K562 (cell line): ENCODE results near the gene IDH2. TPM values are rescaled to one million over a fixed set of nuclear protein-coding genes. Genes with fewer than 3 reads are reported as not detected.

Experiments used
- ATAC-seq: fragments of 200-7000 bp; cut with Tn5 transposase; 3 replicates; pipeline ENCODE4 v1.9.1; 2020; ENCODE audit warnings: moderate library complexity
- BruUV-seq: library from RNA; stranded (reverse); fragments of 400-500 nt; replicated peaks from 2 replicates; lab custom pipeline; 2021; lab: Mats Ljungman, UMichigan
- CTCF ChIA-PET: fragments of 300-600 bp; formaldehyde crosslinking; extraction: SDS; loops from one replicate; lab custom pipeline; 2021; ENCODE audit warnings: low intra/inter-chr PET ratio; lab: Yijun Ruan, JAX
- POLR2A ChIA-PET: fragments of 300-600, 350-650 bp; sonication (Branson Sonifier 250); formaldehyde crosslinking; extraction: SDS; loops from one replicate; lab custom pipeline; 2021; ENCODE audit warnings: antibody characterized with exemption, inconsistent platforms; lab: Yijun Ruan, JAX
- DNase-seq, 4 experiments: peaks; one replicate each; pipeline versions ENCODE4 v3.0.0 to v3.0.0-alpha.2; 2011 to 2018; ENCODE audit warnings: low spot score in 3 of 4, mixed read lengths in 3 of 4; ENCODE audit errors: extremely low read depth in 1 of 4
- FAIRE-seq: peaks from 2 replicates; lab custom pipeline; 2011; peaks lifted over from hg19 to GRCh38; lab: Jason Lieb, UNC
- H2AFZ ChIP-seq: 2 replicates; pipeline ENCODE4 v1.6.0; 2011; ENCODE audit warnings: low read depth, low read length, control low read depth, inconsistent platforms
- H3K27ac ChIP-seq: fragments of 200-600 bp; 3 replicates; pipeline ENCODE4 v1.8.0; 2011; ENCODE audit warnings: low read depth, mild to moderate bottlenecking, control low read depth, inconsistent platforms, low read length, moderate library complexity, mixed read lengths; ENCODE audit errors: extremely low read depth
- H3K27me3 ChIP-seq, 2 experiments: fragments of 300-600 bp in 1 of 2; 2 replicates in 1 of 2; 3 replicates in 1 of 2; pipeline versions ENCODE4 v1.6.0 to v1.8.0; 2011; ENCODE audit warnings: inconsistent platforms in 2 of 2, low read length in 2 of 2, mild to moderate bottlenecking in 1 of 2, mixed read lengths in 1 of 2, moderate library complexity in 1 of 2; ENCODE audit not compliant: control insufficient read depth in 2 of 2, insufficient read depth in 2 of 2
- H3K36me3 ChIP-seq: fragments of 300-600 bp; 3 replicates; pipeline ENCODE4 v1.8.0; 2011; ENCODE audit warnings: mild to moderate bottlenecking, low read length, inconsistent platforms; ENCODE audit not compliant: control insufficient read depth, insufficient read depth
- H3K4me1 ChIP-seq, 2 experiments: fragments of 200-600 bp in 1 of 2; replicated peaks in 1 of 2; 2 replicates in 1 of 2; 3 replicates in 1 of 2; pipeline versions ENCODE4 v1.5.1 to v1.8.0; 2011; ENCODE audit warnings: inconsistent platforms in 2 of 2, low read length in 2 of 2, mild to moderate bottlenecking in 1 of 2, mixed read lengths in 1 of 2, moderate library complexity in 1 of 2; ENCODE audit not compliant: control insufficient read depth in 2 of 2, insufficient read depth in 2 of 2
- H3K4me2 ChIP-seq: 2 replicates; pipeline ENCODE4 v1.6.1; 2011; ENCODE audit warnings: low read length, control low read depth, inconsistent platforms, mixed read lengths; ENCODE audit not compliant: insufficient read depth
- H3K4me3 ChIP-seq: fragments of 200-600 bp; sonication (generic), shearing (Covaris generic); 2 replicates; pipeline ENCODE4 v1.5.1; 2016; ENCODE audit warnings: control low read depth, inconsistent platforms
- H3K79me2 ChIP-seq: fragments of 200-600 bp; 3 replicates; pipeline ENCODE4 v1.8.0; 2011; ENCODE audit warnings: low read length, inconsistent platforms; ENCODE audit not compliant: control insufficient read depth, insufficient read depth
- H3K9ac ChIP-seq, 2 experiments: 2 replicates each; pipeline versions ENCODE4 v1.6.0 to v1.6.1; 2011; ENCODE audit warnings: low read depth in 2 of 2, low read length in 2 of 2, control low read depth in 1 of 2, inconsistent platforms in 1 of 2, mild to moderate bottlenecking in 1 of 2, mixed read lengths in 1 of 2; ENCODE audit not compliant: insufficient read depth in 1 of 2
- H3K9me1 ChIP-seq: one replicate; pipeline ENCODE4 v1.6.0; 2011; ENCODE audit warnings: inconsistent platforms, mild to moderate bottlenecking, low read length, moderate library complexity; ENCODE audit not compliant: control insufficient read depth, insufficient read depth
- H3K9me3 ChIP-seq: replicated peaks from 2 replicates; pipeline ENCODE4 v1.5.1; 2011; ENCODE audit warnings: low read depth, low read length, inconsistent platforms; ENCODE audit not compliant: control insufficient read depth, insufficient read depth
- H4K20me1 ChIP-seq: replicated peaks from 2 replicates; pipeline ENCODE4 v1.6.1; 2011; ENCODE audit warnings: low read length, inconsistent platforms, mixed read lengths; ENCODE audit not compliant: control insufficient read depth, insufficient read depth
- ATF3 ChIP-seq, 2 experiments: fragments of 450-650 bp in 1 of 2; sonication (generic) in 1 of 2; formaldehyde crosslinking in 1 of 2; IDR thresholded peaks in 1 of 2; conservative IDR thresholded peaks in 1 of 2; 2 replicates each; pipeline versions ENCODE4 v1.6.1 to v1.8.1; 2016 to 2023; ENCODE audit warnings: mild to moderate bottlenecking in 2 of 2, moderate library complexity in 2 of 2, inconsistent platforms in 1 of 2, missing genetic modification reagents in 1 of 2
- CCNT2 ChIP-seq: IDR thresholded peaks from 2 replicates; pipeline ENCODE4 v1.6.1; 2011; ENCODE audit warnings: borderline replicate concordance, low read depth, mild to moderate bottlenecking, moderate library complexity, mixed read lengths, low read length; ENCODE audit not compliant: insufficient read length; ENCODE audit errors: extremely low read depth
- CHD4 ChIP-seq: fragments of 200-600 bp; sonication (generic); IDR thresholded peaks from 3 replicates; pipeline ENCODE4 v1.6.1; 2012; ENCODE audit warnings: low read depth, mild to moderate bottlenecking, mixed read lengths, low read length, inconsistent platforms; ENCODE audit not compliant: insufficient read depth, insufficient replicate concordance, poor library complexity, severe bottlenecking
- ETS1 ChIP-seq: conservative IDR thresholded peaks from 2 replicates; pipeline ENCODE4 v1.6.1; 2011; ENCODE audit warnings: low read depth, mild to moderate bottlenecking, low read length; ENCODE audit not compliant: control insufficient read depth
- MTA2 ChIP-seq: fragments of 450-650 bp; IDR thresholded peaks from 2 replicates; pipeline ENCODE4 v1.6.1; 2016; ENCODE audit warnings: low read depth
- RBM25 ChIP-seq: fragments of 200-400 bp; formaldehyde crosslinking; IDR thresholded peaks from 2 replicates; pipeline ENCODE4 v1.6.1; 2018; ENCODE audit warnings: low read length, low read depth, moderate library complexity; ENCODE audit not compliant: severe bottlenecking
- SP1 ChIP-seq: sonication (generic); formaldehyde crosslinking; IDR thresholded peaks from 2 replicates; pipeline ENCODE4 v1.8.1; 2022; ENCODE audit warnings: mild to moderate bottlenecking, missing genetic modification reagents
- UBTF ChIP-seq, 2 experiments: IDR thresholded peaks; 2 replicates each; pipeline ENCODE4 v1.6.1; 2012; ENCODE audit warnings: improper control_type of control experiment in 2 of 2, low read depth in 2 of 2, low read length in 2 of 2, borderline replicate concordance in 1 of 2
- ZBTB34 ChIP-seq: fragments of 250-450 bp; sonication (Bioruptor Pico); IDR thresholded peaks from 2 replicates; pipeline ENCODE4 v1.8.0; 2021; ENCODE audit warnings: mild to moderate bottlenecking, moderate library complexity
- ZNF740 ChIP-seq, 3 experiments: fragments of 200-800 bp in 1 of 3; sonication (Bioruptor generic) in 1 of 3; sonication (generic) in 1 of 3; formaldehyde crosslinking in 1 of 3; IDR thresholded peaks; 2 replicates each; pipeline versions ENCODE4 v1.6.1 to v1.8.0; 2016 to 2022; ENCODE audit warnings: mild to moderate bottlenecking in 2 of 3, missing compliant biosample characterization in 2 of 3, missing genetic modification characterization in 2 of 3, missing genetic modification reagents in 1 of 3
- WGBS: fragments of 100-300 bp; shearing (Covaris generic); methylation state at CpG from one replicate; pipeline ENCODE4 v1.1.6; 2016; ENCODE audit warnings: low coverage, mixed read lengths; ENCODE audit not compliant: insufficient coverage; ENCODE audit errors: missing lambda C conversion rate; 5-methylcytosine and 5-hydroxymethylcytosine counted together
- in situ Hi-C: fragments of 300-500 bp; cut with MboI; formaldehyde crosslinking; loops from 4 replicates; pipeline ENCODE4 v1.15.0; 2018; ENCODE audit warnings: inconsistent platforms, mixed read lengths
- intact Hi-C: fragments of 100-400 bp; cut with micrococcal nuclease; formaldehyde crosslinking; loops from 2 replicates; pipeline ENCODE4 v1.14.2; 2022
- polyA plus RNA-seq, 8 experiments: library from polyadenylated mRNA; depleted of rRNA in 4 of 8; stranded (reverse) in 5 of 8; unstranded in 3 of 8; fragments of >200 nt; fragmentation: Nextera tagmentation in 2 of 8; fragmentation: Illumina TruSeq in 1 of 8; extraction: Ambion mirVana in 2 of 8; extraction: Trizol in 1 of 8; gene quantifications; 2 replicates each; pipeline versions ENCODE4 v1.2.1 to v1.2.3, GENCODE V29; 2011 to 2014; ENCODE audit warnings: inconsistent platforms in 1 of 8, missing spikeins in 1 of 8
- total RNA-seq, 7 experiments: library from RNA; depleted of rRNA in 6 of 7; stranded (reverse); fragments of >200 nt in 6 of 7; fragmentation: Illumina TruSeq in 2 of 7; extraction: Trizol in 2 of 7; gene quantifications; 2 replicates each; pipeline versions ENCODE4 v1.2.1 to v1.2.3, GENCODE V29; 2011 to 2021; ENCODE audit warnings: low replicate concordance in 1 of 7

IDH2 gene
- total and polyA plus RNA-seq, 9 of the 15 experiments (the other 6 are each of a cell fraction or from before 2014, with no cell fraction given) = 0.70 to 99.9 (median 59.2) TPM

GRCh38 chr15:90035095-90035839 is 67.0 kb downstream of the IDH2 start:
- FAIRE-seq (peak; percentile 29), ATAC-seq (peak; percentile 17; the same call in 2 of the 3 replicates), DNase-seq (peak in 1 of 4 experiments; percentile 30)
- Histone ChIP-seq H4K20me1 (no peaks in the 10 kb centered on the region), H3K4me1 (peaks cover 40 to 57% of the 10 kb centered on the region in 2 experiments), H3K27ac (peak overlapping the region; percentile 3; the same call in 1 of the 3 replicates), H2AFZ (peak overlapping the region; percentile 5; the same call in 1 of the 2 replicates), H3K9me1 (no peaks in the 10 kb centered on the region), H3K4me3 (no peak overlapping the region), H3K9me3 (no peaks in the 10 kb centered on the region), H3K9ac (peak overlapping the region in 1 of 2 experiments; percentile 69; a peak in 2 of 4 replicates), H3K36me3 (no peaks in the 10 kb centered on the region), H3K79me2 (no peaks in the 10 kb centered on the region; the same call in 2 of the 3 replicates), H3K4me2 (no peak overlapping the region), H3K27me3 (no peaks in the 10 kb centered on the region)
- no TSS peak for BruUV-seq
- WGBS = 53% methylated on average over 17 of the region's 19 CpGs
- intact Hi-C loops (no loop called here), in situ Hi-C loops (no loop called here)
- ChIA-PET POLR2A (interaction anchor here (0.7 to 1.2 kb wide), 4 partner anchors 11 to 915 kb away, joined by 3 read pairs; no protein-coding TSS in a partner anchor), CTCF (no interaction called here)
- TF ChIP-seq ZBTB34 (CRISPR knock-in tag) (no peak), ATF3 (IDR thresholded peaks at IDR 0.05) (peak; percentile 25; the same call in 1 of the 2 replicates), ATF3 (CRISPR knock-in tag; conservative IDR thresholded peaks at IDR 0.05) (no peak), SP1 (CRISPR knock-in tag) (no peak), ETS1 (no peak), MTA2 (no peak), CHD4 (no peak), RBM25 (no peak), UBTF (IDR thresholded peaks at IDR 0.05; ENCODE audit: borderline replicate concordance in 1 of 2, low read depth in 2 of 2, low read length in 2 of 2) (no peak), ZNF740 (CRISPR knock-in tag; IDR thresholded peaks at IDR 0.05) (no peak), ZNF740 (tag; IDR thresholded peaks at IDR 0.05) (no peak), CCNT2 (no peak)
